Effector memory CD4-positive, alpha-beta T cell (primary cell): ENCODE results near the gene LAMP5.

Experiments used
- DNase-seq, 3 donors: peaks; one replicate each; pipeline ENCODE4 v3.0.0-alpha.2; 2020
- H3K27ac ChIP-seq: 2 replicates; pipeline ENCODE4 v1.7.0; 2013; ENCODE audit warnings: mild to moderate bottlenecking, low read length, moderate library complexity; ENCODE audit not compliant: insufficient read depth, poor library complexity, severe bottlenecking
- H3K27me3 ChIP-seq: replicated peaks from 2 replicates; pipeline ENCODE4 v1.7.0; 2013; ENCODE audit warnings: mild to moderate bottlenecking, low read length; ENCODE audit not compliant: insufficient read depth, control insufficient read depth, poor library complexity, severe bottlenecking
- H3K36me3 ChIP-seq: 2 replicates; pipeline ENCODE4 v1.7.0; 2013; ENCODE audit warnings: mild to moderate bottlenecking, low read length, moderate library complexity; ENCODE audit not compliant: control insufficient read depth, insufficient read depth
- H3K4me1 ChIP-seq: 2 replicates; pipeline ENCODE4 v1.7.0; 2013; ENCODE audit warnings: low read length, mild to moderate bottlenecking; ENCODE audit not compliant: control insufficient read depth, insufficient read depth, poor library complexity, severe bottlenecking
- H3K4me3 ChIP-seq: 2 replicates; pipeline ENCODE4 v1.7.0; 2013; ENCODE audit warnings: low read length, low read depth, mild to moderate bottlenecking; ENCODE audit not compliant: insufficient read depth, poor library complexity, severe bottlenecking
- H3K9me3 ChIP-seq: 2 replicates; pipeline ENCODE4 v1.7.0; 2013; ENCODE audit warnings: mild to moderate bottlenecking, low read length, moderate library complexity; ENCODE audit not compliant: control insufficient read depth

Gene LAMP5

DNA sequence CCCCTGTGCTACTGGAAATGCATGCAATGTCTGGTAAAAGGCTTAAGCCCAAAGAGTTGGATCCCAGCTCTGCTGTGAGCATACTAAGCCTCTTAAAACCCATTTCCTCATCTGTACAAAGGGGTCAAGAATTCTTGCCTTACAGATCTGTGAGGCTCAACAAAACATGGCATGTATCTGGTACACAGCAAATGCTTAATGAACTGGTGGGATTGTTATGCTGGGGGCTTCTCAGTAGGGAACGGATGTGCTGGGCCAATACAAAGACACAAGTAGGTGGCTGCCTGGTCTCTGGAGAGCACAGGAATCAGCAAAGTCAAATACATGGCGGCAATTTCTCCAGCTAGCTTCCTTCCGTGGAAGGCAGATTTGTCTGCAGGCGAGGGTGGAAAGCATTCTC lies 62.3 kb downstream of the LAMP5 start:
- no peaks in the 10 kb centered on the region for H3K4me1 ChIP-seq
- DNase-seq: no peak

DNA sequence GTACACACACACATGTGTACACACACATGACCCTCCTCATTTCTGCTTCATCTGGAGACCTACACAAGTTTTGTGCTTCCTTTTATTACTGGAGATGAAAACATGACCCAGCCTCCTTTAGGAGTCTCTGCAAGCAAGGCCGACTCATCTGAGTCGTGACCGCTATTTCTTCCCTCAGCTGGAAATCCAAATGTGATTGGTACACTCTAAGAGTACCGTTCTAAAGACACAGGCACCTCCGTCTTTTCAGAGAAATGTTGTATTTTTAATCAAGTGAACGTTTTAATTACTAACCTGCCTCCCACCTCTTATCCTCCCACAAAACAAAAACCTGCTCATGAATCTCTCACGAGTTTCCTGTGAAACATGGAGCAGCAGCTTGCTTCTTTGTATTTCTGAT lies 63.0 kb downstream of the LAMP5 start:
- Histone ChIP-seq H3K9me3 (no peaks in the 10 kb centered on the region), H3K27me3 (no peaks in the 10 kb centered on the region), H3K4me1 (no peaks in the 10 kb centered on the region), H3K27ac (no peak overlapping the region), H3K4me3 (no peak overlapping the region), H3K36me3 (no peaks in the 10 kb centered on the region)
- DNase-seq: no peak

More for the DNA sequence above, 62.3 kb downstream of the LAMP5 start:
- H3K36me3 ChIP-seq: no peaks in the 10 kb centered on the region
- no peaks in the 10 kb centered on the region for H3K27me3 ChIP-seq
- H3K4me3 ChIP-seq: no peak overlapping the region
- H3K9me3 ChIP-seq: no peaks in the 10 kb centered on the region
- no peak overlapping the region for H3K27ac ChIP-seq

DNA sequence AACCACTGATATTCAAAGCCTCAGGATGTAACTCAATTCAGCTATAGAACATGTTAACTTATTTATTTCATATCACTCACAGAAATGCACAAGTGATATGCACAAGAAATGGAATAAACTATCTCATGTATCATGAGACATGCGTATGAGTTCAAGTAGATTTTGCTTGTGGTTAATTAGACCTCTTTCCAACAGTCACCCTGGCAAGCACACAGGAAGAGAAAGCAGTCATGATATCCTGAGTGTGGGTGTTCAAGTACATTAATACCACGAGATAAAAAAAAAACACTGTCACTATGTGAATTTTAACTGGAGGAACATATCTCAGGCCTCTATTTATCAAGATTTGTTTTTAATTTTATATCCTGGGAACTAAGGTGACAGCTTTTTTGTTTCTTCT lies 64.2 kb downstream of the LAMP5 start:
- H3K27me3 ChIP-seq: no peaks in the 10 kb centered on the region
- no peak overlapping the region for H3K4me3 ChIP-seq

More for the DNA sequence above, 64.2 kb downstream of the LAMP5 start:
- Histone ChIP-seq H3K36me3 (no peaks in the 10 kb centered on the region), H3K27ac (no peak overlapping the region), H3K9me3 (no peaks in the 10 kb centered on the region), H3K4me1 (no peaks in the 10 kb centered on the region)
- no peak for DNase-seq
